Measurements from ENCODE around the gene OR7A17.

DNA sequence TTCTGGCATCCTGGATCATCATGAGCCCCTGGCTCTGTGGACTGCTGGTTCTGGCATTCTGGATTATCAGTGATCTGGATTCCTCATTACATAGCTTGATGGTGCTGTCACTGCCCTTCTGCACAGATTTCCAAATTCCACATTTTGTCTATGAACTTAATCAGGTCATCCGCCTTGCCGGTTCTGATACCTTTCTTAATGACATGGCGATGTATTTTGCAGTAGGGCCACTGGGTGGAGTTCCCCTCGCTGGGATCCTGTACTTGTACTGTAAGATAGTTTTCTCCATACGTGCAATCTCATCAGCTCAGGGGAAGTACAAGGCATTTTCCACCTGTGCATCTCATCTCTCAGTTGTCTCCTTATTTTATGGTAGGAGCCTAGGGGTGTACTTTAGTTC, 30.9 kb upstream of the OR7A17 start:
- TF ChIP-seq POLR2A (IDR thresholded peaks at IDR 0.05) (no peak), POLR2AphosphoS5 (IDR thresholded peaks at IDR 0.05) (no peak), EP300 (IDR thresholded peaks at IDR 0.05) (no peak)
- TF ChIP-seq, protein P1, sequence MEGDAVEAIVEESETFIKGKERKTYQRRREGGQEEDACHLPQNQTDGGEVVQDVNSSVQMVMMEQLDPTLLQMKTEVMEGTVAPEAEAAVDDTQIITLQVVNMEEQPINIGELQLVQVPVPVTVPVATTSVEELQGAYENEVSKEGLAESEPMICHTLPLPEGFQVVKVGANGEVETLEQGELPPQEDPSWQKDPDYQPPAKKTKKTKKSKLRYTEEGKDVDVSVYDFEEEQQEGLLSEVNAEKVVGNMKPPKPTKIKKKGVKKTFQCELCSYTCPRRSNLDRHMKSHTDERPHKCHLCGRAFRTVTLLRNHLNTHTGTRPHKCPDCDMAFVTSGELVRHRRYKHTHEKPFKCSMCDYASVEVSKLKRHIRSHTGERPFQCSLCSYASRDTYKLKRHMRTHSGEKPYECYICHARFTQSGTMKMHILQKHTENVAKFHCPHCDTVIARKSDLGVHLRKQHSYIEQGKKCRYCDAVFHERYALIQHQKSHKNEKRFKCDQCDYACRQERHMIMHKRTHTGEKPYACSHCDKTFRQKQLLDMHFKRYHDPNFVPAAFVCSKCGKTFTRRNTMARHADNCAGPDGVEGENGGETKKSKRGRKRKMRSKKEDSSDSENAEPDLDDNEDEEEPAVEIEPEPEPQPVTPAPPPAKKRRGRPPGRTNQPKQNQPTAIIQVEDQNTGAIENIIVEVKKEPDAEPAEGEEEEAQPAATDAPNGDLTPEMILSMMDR (IDR thresholded peaks at IDR 0.05), result no peak
